GM12878 (cell line): ENCODE results near the gene PHF8. TPM values are rescaled to one million over a fixed set of nuclear protein-coding genes. Genes with fewer than 3 reads are reported as not detected.

Source experiments
- ATAC-seq: fragments of 200-7000 bp; cut with Tn5 transposase; 3 replicates; pipeline ENCODE4 v1.9.1; 2020; ENCODE audit warnings: mild to moderate bottlenecking, moderate library complexity
- BruUV-seq: library from RNA; stranded (reverse); fragments of 400-500 nt; replicated peaks from 2 replicates; lab custom pipeline; 2021; lab: Mats Ljungman, UMichigan
- CTCF ChIA-PET: fragments of 300-600 bp; sonication (Branson Sonifier 250); formaldehyde crosslinking; extraction: SDS; loops from one replicate; lab custom pipeline; 2021; ENCODE audit warnings: inconsistent platforms; lab: Yijun Ruan, JAX
- POLR2A ChIA-PET: fragments of 350-600 bp; formaldehyde crosslinking; extraction: SDS; loops from one replicate; lab custom pipeline; 2021; ENCODE audit warnings: inconsistent platforms; lab: Charles Lee
- RAD21 ChIA-PET: fragments of 300-600 bp; sonication (Branson Sonifier 250); formaldehyde crosslinking; loops from one replicate; lab custom pipeline; 2023; ENCODE audit warnings: antibody characterized with exemption; ENCODE audit not compliant: unreplicated experiment; lab: Charles Lee
- SMC1A ChIA-PET: fragments of 300-600 bp; sonication (Branson Sonifier 250); formaldehyde crosslinking; loops from one replicate; lab custom pipeline; 2023; ENCODE audit not compliant: unreplicated experiment, uncharacterized antibody; lab: Charles Lee
- DNase-seq: peaks from one replicate; pipeline ENCODE4 v3.0.0-alpha.2; 2011; ENCODE audit warnings: low read depth, low spot score
- FAIRE-seq: peaks from 3 replicates; lab custom pipeline; 2011; peaks lifted over from hg19 to GRCh38; lab: Jason Lieb, UNC
- H2AFZ ChIP-seq: 2 replicates; pipeline ENCODE4 v1.6.0; 2011; ENCODE audit warnings: low read depth, low read length, control low read depth; ENCODE audit not compliant: control insufficient read depth
- H3K27ac ChIP-seq: 2 replicates; pipeline ENCODE4 v1.5.1; 2011; ENCODE audit warnings: control low read depth; ENCODE audit not compliant: control insufficient read depth, insufficient read depth
- H3K27me3 ChIP-seq, 2 experiments: replicated peaks in 1 of 2; 2 replicates each; pipeline versions ENCODE4 v1.6.0 to v1.6.1; 2011; ENCODE audit warnings: low read length in 1 of 2; ENCODE audit not compliant: control insufficient read depth in 2 of 2, insufficient read depth in 2 of 2
- H3K36me3 ChIP-seq, 2 experiments: 2 replicates each; pipeline ENCODE4 v1.5.1; 2011; ENCODE audit warnings: low read length in 1 of 2; ENCODE audit not compliant: control insufficient read depth in 2 of 2, insufficient read depth in 2 of 2
- H3K4me1 ChIP-seq: 2 replicates; pipeline ENCODE4 v1.6.1; 2011; ENCODE audit warnings: mild to moderate bottlenecking, low read length, moderate library complexity, mixed read lengths; ENCODE audit not compliant: control insufficient read depth, insufficient read depth
- H3K4me2 ChIP-seq: 2 replicates; pipeline ENCODE4 v1.6.0; 2011; ENCODE audit warnings: control low read depth; ENCODE audit not compliant: control insufficient read depth, insufficient read depth
- H3K4me3 ChIP-seq: fragments of 200-600 bp; sonication (generic); 2 replicates; pipeline ENCODE4 v1.5.1; 2016
- H3K79me2 ChIP-seq: 2 replicates; pipeline ENCODE4 v1.6.0; 2011; ENCODE audit warnings: low read length; ENCODE audit not compliant: control insufficient read depth, insufficient read depth
- H3K9ac ChIP-seq: 2 replicates; pipeline ENCODE4 v1.8.0; 2011; ENCODE audit warnings: low read length, control low read depth, mixed read lengths; ENCODE audit not compliant: control insufficient read depth, insufficient read depth
- H3K9me3 ChIP-seq: replicated peaks from 3 replicates; pipeline ENCODE4 v1.5.1; 2011; ENCODE audit warnings: mild to moderate bottlenecking, low read length; ENCODE audit not compliant: control insufficient read depth, insufficient read depth
- H4K20me1 ChIP-seq: 2 replicates; pipeline ENCODE4 v1.6.0; 2011; ENCODE audit not compliant: control insufficient read depth, insufficient read depth
- ATF7 ChIP-seq: fragments of 450-650 bp; IDR thresholded peaks from 2 replicates; pipeline ENCODE4 v1.6.1; 2016; ENCODE audit warnings: low read depth, mild to moderate bottlenecking
- CREM ChIP-seq: IDR thresholded peaks from 2 replicates; pipeline ENCODE4 v1.6.1; 2014; ENCODE audit warnings: antibody characterized with exemption, low read depth
- FOXM1 ChIP-seq: IDR thresholded peaks from 2 replicates; pipeline ENCODE4 v1.6.1; 2012; ENCODE audit warnings: low read depth, mild to moderate bottlenecking, inconsistent platforms, low read length, moderate library complexity
- HDAC2 ChIP-seq: fragments of 200-600 bp; sonication (generic); IDR thresholded peaks from 2 replicates; pipeline ENCODE4 v1.6.1; 2017
- HDGF ChIP-seq: fragments of 450-650 bp; IDR thresholded peaks from 2 replicates; pipeline ENCODE4 v1.6.1; 2016; ENCODE audit warnings: antibody characterized with exemption
- MAX ChIP-seq: IDR thresholded peaks from 2 replicates; pipeline ENCODE4 v1.6.1; 2012; ENCODE audit warnings: low read depth, low read length, improper control_type of control experiment
- MEF2B ChIP-seq: fragments of 450-650 bp; IDR thresholded peaks from 2 replicates; pipeline ENCODE4 v1.6.1; 2018; ENCODE audit warnings: mild to moderate bottlenecking, moderate library complexity; ENCODE audit not compliant: partially characterized antibody, poor library complexity, severe bottlenecking
- MTA2 ChIP-seq: fragments of 450-650 bp; IDR thresholded peaks from 2 replicates; pipeline ENCODE4 v1.6.1; 2016; ENCODE audit warnings: low read depth, mild to moderate bottlenecking, moderate library complexity
- MXI1 ChIP-seq: fragments of 150-350 bp; IDR thresholded peaks from 2 replicates; pipeline ENCODE4 v1.6.1; 2011; ENCODE audit warnings: low read depth, mild to moderate bottlenecking, inconsistent platforms, low read length, improper control_type of control experiment
- NBN ChIP-seq: fragments of 450-650 bp; IDR thresholded peaks from 2 replicates; pipeline ENCODE4 v1.6.1; 2016
- NFYA ChIP-seq: IDR thresholded peaks from 2 replicates; pipeline ENCODE4 v1.6.1; 2011; ENCODE audit warnings: low read depth, mild to moderate bottlenecking, low read length, improper control_type of control experiment, borderline replicate concordance
- PAX5 ChIP-seq: IDR thresholded peaks from 2 replicates; pipeline ENCODE4 v1.6.1; 2011; ENCODE audit warnings: low read depth, low read length, borderline replicate concordance
- PAX8 ChIP-seq: fragments of 450-650 bp; IDR thresholded peaks from 2 replicates; pipeline ENCODE4 v1.6.1; 2017; ENCODE audit warnings: mild to moderate bottlenecking, moderate library complexity
- SMAD5 ChIP-seq: IDR thresholded peaks from 2 replicates; pipeline ENCODE4 v1.6.1; 2016; ENCODE audit warnings: antibody characterized with exemption, low read depth
- SPI1 ChIP-seq: IDR thresholded peaks from 2 replicates; pipeline ENCODE4 v1.6.1; 2011; ENCODE audit warnings: low read depth, mild to moderate bottlenecking, low read length, moderate library complexity, borderline replicate concordance; ENCODE audit not compliant: insufficient read depth
- SREBF2 ChIP-seq: IDR thresholded peaks from 2 replicates; pipeline ENCODE4 v1.6.1; 2012; ENCODE audit warnings: mild to moderate bottlenecking, low read length
- STAT3 ChIP-seq: IDR thresholded peaks from 2 replicates; pipeline ENCODE4 v1.6.1; 2011; ENCODE audit warnings: low read depth, low read length, improper control_type of control experiment
- ZBED1 ChIP-seq: IDR thresholded peaks from 2 replicates; pipeline ENCODE4 v1.6.1; 2016; ENCODE audit warnings: borderline replicate concordance
- WGBS: methylation state at CpG from one replicate; pipeline ENCODE4 v1.1.6; 2016; ENCODE audit warnings: low lambda C conversion rate; ENCODE audit not compliant: insufficient replicate concordance, insufficient coverage; ENCODE audit errors: missing lambda C conversion rate; 5-methylcytosine and 5-hydroxymethylcytosine counted together
- in situ Hi-C: fragments of 300-500 bp; cut with MboI; formaldehyde crosslinking; loops from 9 replicates; pipeline ENCODE4 v1.14.3; 2018; ENCODE audit warnings: mixed read lengths
- intact Hi-C: fragments of 100-400 bp; cut with micrococcal nuclease; formaldehyde crosslinking; loops from one replicate; pipeline ENCODE4 v1.14.2; 2022; ENCODE audit not compliant: unreplicated experiment
- polyA plus RNA-seq, 11 experiments: library from polyadenylated mRNA; depleted of rRNA in 4 of 11; unstranded in 6 of 11; stranded (reverse) in 5 of 11; fragments of >200 nt; fragmentation: Nextera tagmentation in 4 of 11; fragmentation: Illumina TruSeq in 1 of 11; extraction: Ambion mirVana in 4 of 11; extraction: Trizol in 1 of 11; gene quantifications; 1 replicate in 1 of 11; 2 replicates in 10 of 11; pipeline versions ENCODE4 v1.2.1 to v1.2.3, GENCODE V29; 2011 to 2016; ENCODE audit warnings: inconsistent platforms in 2 of 11, missing spikeins in 2 of 11, low read depth in 1 of 11
- total RNA-seq, 4 experiments: library from RNA; depleted of rRNA in 3 of 4; stranded (reverse); fragments of >200 nt in 3 of 4; fragmentation: Illumina TruSeq in 1 of 4; extraction: Trizol in 1 of 4; gene quantifications; 2 replicates each; pipeline versions ENCODE4 v1.2.1 to v1.2.3, GENCODE V29; 2013 to 2021

Gene PHF8
- total and polyA plus RNA-seq, 10 of the 15 experiments (the other 5 are each of a cell fraction or from before 2014, with no cell fraction given), result 2.4 to 23.7 (median 12.7) TPM

GRCh38 chrX:54064564-54064963 lies 20.3 kb upstream of the PHF8 start:
- H3K4me3 ChIP-seq, result no peak overlapping the region
- TF ChIP-seq SPI1 (no peak), HDGF (no peak), SREBF2 (no peak), NFYA (no peak), MAX (no peak), STAT3 (no peak), MEF2B (no peak), FOXM1 (no peak), ATF7 (no peak), ZBED1 (no peak), PAX8 (no peak), MTA2 (no peak), PAX5 (no peak), HDAC2 (no peak), CREM (no peak), NBN (no peak), SMAD5 (no peak), MXI1 (no peak)
- TF ChIP-seq, all 136 proteins: peak for 0
- H3K9ac ChIP-seq, result no peak overlapping the region
- no peaks in the 10 kb centered on the region for H4K20me1 ChIP-seq
- H3K79me2 ChIP-seq, result no peaks in the 10 kb centered on the region
- ATAC-seq, result no peak
- H3K4me1 ChIP-seq, result no peaks in the 10 kb centered on the region
- intact Hi-C loops (no loop called here), in situ Hi-C loops (no loop called here)
- RAD21 ChIA-PET, result no interaction called here
- H3K27me3 ChIP-seq, result no peaks in the 10 kb centered on the region
- H3K36me3 ChIP-seq, result no peaks in the 10 kb centered on the region
- no peak for DNase-seq
- CTCF ChIA-PET, result no interaction called here
- FAIRE-seq, result no peak
- no TSS peak for BruUV-seq
- no peaks in the 10 kb centered on the region for H3K9me3 ChIP-seq
- H2AFZ ChIP-seq, result no peak overlapping the region
- SMC1A ChIA-PET, result no interaction called here
- no peak overlapping the region for H3K4me2 ChIP-seq
- POLR2A ChIA-PET, result no interaction called here
- no peak overlapping the region for H3K27ac ChIP-seq
- 63% methylated on average over 3 of the region's 3 CpGs for WGBS
